IMR-90 (cell line): Measurements from ENCODE around the gene TMCC1.

ENCODE experiments used
- BHLHE40 ChIP-seq: fragments of 150-350 bp; IDR thresholded peaks from 2 replicates; pipeline ENCODE4 v1.6.1; 2016; ENCODE audit warnings: mild to moderate bottlenecking, low read depth, low read length
- MAFK ChIP-seq: IDR thresholded peaks from 2 replicates; pipeline ENCODE4 v1.6.1; 2012; ENCODE audit warnings: low read depth, low read length, improper control_type of control experiment
- NFE2L2 ChIP-seq: fragments of 150-350 bp; IDR thresholded peaks from 2 replicates; pipeline ENCODE4 v1.6.1; 2016; ENCODE audit warnings: low read depth, mild to moderate bottlenecking, low read length

GRCh38 chr3:129598484-129598883 lies 295.0 kb downstream of the TMCC1 start:
- TF ChIP-seq MAFK = no peak
- TF ChIP-seq NFE2L2 = no peak
- TF ChIP-seq BHLHE40 = no peak
